Measurements from ENCODE around the gene LRCH4. TPM values are rescaled to one million over a fixed set of nuclear protein-coding genes. Genes with fewer than 3 reads are reported as not detected.

The LRCH4 gene
- total and polyA plus RNA-seq, 2 donors (not counting 1 experiment from before 2014, with no cell fraction given), result 288 to 289 TPM

DNA sequence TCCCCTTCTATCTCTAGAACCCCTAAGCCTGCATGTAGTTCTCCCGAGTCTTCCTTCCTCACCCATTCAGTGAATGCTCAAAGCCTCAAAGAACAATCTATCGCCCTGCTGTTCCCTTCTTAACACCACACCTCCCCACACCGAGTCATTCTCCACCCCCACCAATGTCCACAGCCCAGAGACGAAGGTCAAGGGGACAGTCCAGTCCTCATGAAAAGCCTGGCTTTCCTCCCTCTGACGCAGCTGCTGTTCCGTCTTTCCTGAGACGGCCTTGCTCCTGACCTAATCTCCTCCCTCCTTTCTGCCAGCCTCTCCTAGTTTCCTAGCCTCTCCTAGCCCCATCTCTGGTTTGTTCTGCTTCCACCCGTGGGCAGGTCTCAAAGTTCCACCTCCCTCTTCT, 35.6 kb upstream of the LRCH4 start:
- Mint-ChIP-seq H3K4me3 (no peak overlapping the region), H3K9me3 (ENCODE audit: insufficient read depth) (no peaks in the 10 kb centered on the region), H3K27me3 (no peaks in the 10 kb centered on the region), H3K4me1 (peaks cover 7% of the 10 kb centered on the region), H3K27ac (no peak overlapping the region)
- H4K20me1 ChIP-seq (ENCODE audit: control insufficient read depth, insufficient read depth, low read length, poor library complexity, severe bottlenecking), result no peaks in the 10 kb centered on the region
- POLR2A ChIA-PET, result no interaction called here
- no peaks in the 10 kb centered on the region for H3K27me3 ChIP-seq (replicated peaks in 1 of 4; ENCODE audit: control extremely low read depth in 1 of 4, control insufficient read depth in 3 of 4, insufficient read depth in 4 of 4, low read length in 3 of 4)
- intact Hi-C loops (cut with micrococcal nuclease), result no loop called here
- H3K9ac ChIP-seq (ENCODE audit: low read length), result no peak overlapping the region
- 94% methylated on average over 8 of the region's 8 CpGs for WGBS (ENCODE audit: insufficient coverage)
- H3K27ac ChIP-seq (ENCODE audit: low read length in 2 of 2), result no peak overlapping the region
- no peak overlapping the region for H3K4me3 ChIP-seq (ENCODE audit: control extremely low read depth in 1 of 5, extremely low read depth in 1 of 5, insufficient read depth in 1 of 5, low read depth in 2 of 5, low read length in 4 of 5)
- no peaks in the 10 kb centered on the region for H3K79me2 ChIP-seq (ENCODE audit: control insufficient read depth, insufficient read depth, low read length)
- H3K9me3 ChIP-seq (ENCODE audit: control extremely low read depth in 1 of 3, control insufficient read depth in 2 of 3, insufficient read depth in 1 of 3, low read length in 2 of 3), result no peaks in the 10 kb centered on the region
- CTCF ChIA-PET, result interaction anchor here (1.5 kb wide), 1 partner anchor 71 kb away, joined by 3 read pairs; no protein-coding TSS in a partner anchor
- H3K4me1 ChIP-seq (ENCODE audit: control insufficient read depth in 2 of 2, insufficient read depth in 2 of 2, low read length in 2 of 2), result peaks cover 5 to 6% of the 10 kb centered on the region in 2 donors
- no peak for DNase-seq
- no peak overlapping the region for H2AFZ ChIP-seq (ENCODE audit: insufficient read depth, low read depth, low read length, poor library complexity, severe bottlenecking)
- H3K36me3 ChIP-seq (replicated peaks in 1 of 2; ENCODE audit: control extremely low read depth in 1 of 2, control insufficient read depth in 1 of 2, extremely low read depth in 1 of 2, insufficient read depth in 2 of 2, low read length in 1 of 2), result peaks cover 0 to 1% of the 10 kb centered on the region in 2 experiments
- no peak for TF ChIP-seq EZH2 (IDR thresholded peaks at IDR 0.05; ENCODE audit: borderline replicate concordance, insufficient read depth, low read depth, low read length, poor library complexity, severe bottlenecking)
- TF ChIP-seq, protein P1, sequence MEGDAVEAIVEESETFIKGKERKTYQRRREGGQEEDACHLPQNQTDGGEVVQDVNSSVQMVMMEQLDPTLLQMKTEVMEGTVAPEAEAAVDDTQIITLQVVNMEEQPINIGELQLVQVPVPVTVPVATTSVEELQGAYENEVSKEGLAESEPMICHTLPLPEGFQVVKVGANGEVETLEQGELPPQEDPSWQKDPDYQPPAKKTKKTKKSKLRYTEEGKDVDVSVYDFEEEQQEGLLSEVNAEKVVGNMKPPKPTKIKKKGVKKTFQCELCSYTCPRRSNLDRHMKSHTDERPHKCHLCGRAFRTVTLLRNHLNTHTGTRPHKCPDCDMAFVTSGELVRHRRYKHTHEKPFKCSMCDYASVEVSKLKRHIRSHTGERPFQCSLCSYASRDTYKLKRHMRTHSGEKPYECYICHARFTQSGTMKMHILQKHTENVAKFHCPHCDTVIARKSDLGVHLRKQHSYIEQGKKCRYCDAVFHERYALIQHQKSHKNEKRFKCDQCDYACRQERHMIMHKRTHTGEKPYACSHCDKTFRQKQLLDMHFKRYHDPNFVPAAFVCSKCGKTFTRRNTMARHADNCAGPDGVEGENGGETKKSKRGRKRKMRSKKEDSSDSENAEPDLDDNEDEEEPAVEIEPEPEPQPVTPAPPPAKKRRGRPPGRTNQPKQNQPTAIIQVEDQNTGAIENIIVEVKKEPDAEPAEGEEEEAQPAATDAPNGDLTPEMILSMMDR (IDR thresholded peaks at IDR 0.05), result no peak
- no peak for ATAC-seq (ENCODE audit: low read depth)
- no peak overlapping the region for H3K4me2 ChIP-seq (replicated peaks; ENCODE audit: low read depth, low read length, poor library complexity, severe bottlenecking)

DNA sequence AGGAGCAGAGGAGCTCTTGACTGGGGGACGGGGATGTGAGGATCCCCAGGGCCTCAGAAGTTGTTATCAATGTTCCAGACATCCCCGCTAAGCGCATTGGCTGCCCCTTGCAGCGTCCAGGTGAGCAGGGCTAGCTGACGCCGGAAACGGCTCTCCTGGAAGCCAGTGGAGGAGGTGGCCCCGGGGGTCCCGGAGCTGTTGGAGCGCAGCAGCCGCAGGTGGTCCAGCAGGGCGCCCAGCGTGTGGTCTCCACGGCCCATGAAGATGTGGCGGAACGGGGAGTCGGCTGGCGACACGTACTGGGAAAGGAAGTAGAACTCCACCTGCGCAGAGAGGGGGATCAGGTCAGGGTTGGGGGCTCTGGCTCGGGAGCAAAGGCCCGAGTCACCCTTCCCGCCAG, 34.9 kb upstream of the LRCH4 start:
- Mint-ChIP-seq H3K27ac (no peak overlapping the region), H3K27me3 (no peaks in the 10 kb centered on the region), H3K4me1 (peaks cover 4% of the 10 kb centered on the region), H3K9me3 (ENCODE audit: insufficient read depth) (no peaks in the 10 kb centered on the region), H3K4me3 (no peak overlapping the region)
- TF ChIP-seq, protein P1 (IDR thresholded peaks at IDR 0.05), result no peak
- TF ChIP-seq EZH2 (IDR thresholded peaks at IDR 0.05; ENCODE audit: borderline replicate concordance, insufficient read depth, low read depth, low read length, poor library complexity, severe bottlenecking), result no peak
- Histone ChIP-seq H3K27ac (ENCODE audit: low read length in 2 of 2) (no peak overlapping the region), H3K9ac (ENCODE audit: low read length) (no peak overlapping the region), H3K4me1 (ENCODE audit: control insufficient read depth in 2 of 2, insufficient read depth in 2 of 2, low read length in 2 of 2) (no peaks in the 10 kb centered on the region), H3K9me3 (ENCODE audit: control extremely low read depth in 1 of 3, control insufficient read depth in 2 of 3, insufficient read depth in 1 of 3, low read length in 2 of 3) (no peaks in the 10 kb centered on the region), H3K4me3 (ENCODE audit: control extremely low read depth in 1 of 5, extremely low read depth in 1 of 5, insufficient read depth in 1 of 5, low read depth in 2 of 5, low read length in 4 of 5) (no peak overlapping the region), H4K20me1 (ENCODE audit: control insufficient read depth, insufficient read depth, low read length, poor library complexity, severe bottlenecking) (no peaks in the 10 kb centered on the region), H2AFZ (ENCODE audit: insufficient read depth, low read depth, low read length, poor library complexity, severe bottlenecking) (no peak overlapping the region), H3K36me3 (replicated peaks in 1 of 2; ENCODE audit: control extremely low read depth in 1 of 2, control insufficient read depth in 1 of 2, extremely low read depth in 1 of 2, insufficient read depth in 2 of 2, low read length in 1 of 2) (peaks cover 0 to 1% of the 10 kb centered on the region in 2 experiments), H3K79me2 (ENCODE audit: control insufficient read depth, insufficient read depth, low read length) (no peaks in the 10 kb centered on the region), H3K27me3 (replicated peaks in 1 of 4; ENCODE audit: control extremely low read depth in 1 of 4, control insufficient read depth in 3 of 4, insufficient read depth in 4 of 4, low read length in 3 of 4) (no peaks in the 10 kb centered on the region), H3K4me2 (replicated peaks; ENCODE audit: low read depth, low read length, poor library complexity, severe bottlenecking) (no peak overlapping the region)
- intact Hi-C loops (cut with micrococcal nuclease), result no loop called here
- ATAC-seq (ENCODE audit: low read depth), result no peak
- no peak for DNase-seq
- WGBS (ENCODE audit: insufficient coverage), result 97% methylated on average over 23 of the region's 23 CpGs
- CTCF ChIA-PET, result no interaction called here
- POLR2A ChIA-PET, result interaction anchor here (0.6 kb wide), 1 partner anchor 56 kb away, joined by 4 read pairs; no protein-coding TSS in a partner anchor
